Activated CD4-positive, alpha-beta T cell treated with anti-CD3 and anti-CD28 coated beads, Interleukin-2, amount 10 ng/mL, durations not matched to agents 7 days and 5 days (primary cell): ENCODE results near the gene IFRD1. TPM values are rescaled to one million over a fixed set of nuclear protein-coding genes. Genes with fewer than 3 reads are reported as not detected.
A peak's percentile ranks its signal among the peaks of the same experiment; 100 is the strongest.

ENCODE experiments used
- CTCF ChIA-PET: fragments of 350-600 bp; sonication (Branson Sonifier 250); formaldehyde crosslinking; loops from one replicate; lab custom pipeline; 2021; ENCODE audit warnings: antibody characterized with exemption; lab: Charles Lee
- POLR2A ChIA-PET: fragments of 350-600 bp; sonication (Branson Sonifier 250); formaldehyde crosslinking; loops from one replicate; lab custom pipeline; 2021; ENCODE audit warnings: antibody characterized with exemption; lab: Charles Lee
- DNase-seq: peaks from one replicate; pipeline ENCODE4 v3.0.0-alpha.2; 2020
- H3K27ac Mint-ChIP-seq: one replicate; pipeline ENCODE4 v1.8.0; 2021; ENCODE audit warnings: mild to moderate bottlenecking, moderate library complexity, mixed read lengths
- H3K27me3 Mint-ChIP-seq: one replicate; pipeline ENCODE4 v1.8.0; 2021; ENCODE audit warnings: mixed read lengths
- H3K36me3 Mint-ChIP-seq: one replicate; pipeline ENCODE4 v1.8.0; 2021; ENCODE audit warnings: low read depth, mixed read lengths
- H3K4me1 Mint-ChIP-seq: one replicate; pipeline ENCODE4 v1.8.0; 2021; ENCODE audit warnings: mixed read lengths
- H3K4me3 Mint-ChIP-seq: one replicate; pipeline ENCODE4 v1.8.0; 2021; ENCODE audit warnings: mild to moderate bottlenecking, moderate library complexity, mixed read lengths
- H3K9me3 Mint-ChIP-seq: one replicate; pipeline ENCODE4 v1.8.0; 2021; ENCODE audit warnings: mixed read lengths
- total RNA-seq, 2 experiments: library from RNA; stranded (reverse); gene quantifications; one replicate each; pipeline ENCODE4 v1.2.3, GENCODE V29; 2021

The IFRD1 gene
- total RNA-seq, 2 experiments from 2014 or later: 26.5 to 28.6 TPM

GRCh38 chr7:112422842-112423496 is 27.3 kb upstream of the IFRD1 start:
- H3K27ac Mint-ChIP-seq: peak overlapping the region; percentile 32
- no peak overlapping the region for H3K4me3 Mint-ChIP-seq
- no peaks in the 10 kb centered on the region for H3K36me3 Mint-ChIP-seq
- H3K27me3 Mint-ChIP-seq: peaks cover 7% of the 10 kb centered on the region
- ChIA-PET CTCF (interaction anchor here (1.0 kb wide), 1 partner anchor 245 kb away, joined by 3 read pairs; no protein-coding TSS in a partner anchor), POLR2A (no interaction called here)
- peaks cover 30% of the 10 kb centered on the region for H3K4me1 Mint-ChIP-seq
- DNase-seq: no peak
- H3K9me3 Mint-ChIP-seq: no peaks in the 10 kb centered on the region

GRCh38 chr7:112423987-112424386 is 26.3 kb upstream of the IFRD1 start:
- Mint-ChIP-seq H3K4me3 (no peak overlapping the region), H3K27ac (no peak overlapping the region), H3K4me1 (peaks cover 30% of the 10 kb centered on the region), H3K9me3 (no peaks in the 10 kb centered on the region), H3K36me3 (no peaks in the 10 kb centered on the region), H3K27me3 (peaks cover under 1% of the 10 kb centered on the region)
- CTCF ChIA-PET: interaction anchor here (1.0 kb wide), 1 partner anchor 246 kb away, joined by 3 read pairs; no protein-coding TSS in a partner anchor
- DNase-seq: no peak
- POLR2A ChIA-PET: no interaction called here

GRCh38 chr7:112427984-112428383 is 22.3 kb upstream of the IFRD1 start:
- DNase-seq: no peak
- no peaks in the 10 kb centered on the region for H3K9me3 Mint-ChIP-seq
- H3K27ac Mint-ChIP-seq: no peak overlapping the region
- no peaks in the 10 kb centered on the region for H3K36me3 Mint-ChIP-seq
- ChIA-PET POLR2A (no interaction called here), CTCF (no interaction called here)
- no peaks in the 10 kb centered on the region for H3K27me3 Mint-ChIP-seq
- H3K4me3 Mint-ChIP-seq: no peak overlapping the region
- peaks cover 14% of the 10 kb centered on the region for H3K4me1 Mint-ChIP-seq

GRCh38 chr7:112428715-112429114 is 21.5 kb upstream of the IFRD1 start:
- Mint-ChIP-seq H3K27me3 (no peaks in the 10 kb centered on the region), H3K36me3 (no peaks in the 10 kb centered on the region), H3K9me3 (no peaks in the 10 kb centered on the region), H3K4me1 (peaks cover 7% of the 10 kb centered on the region), H3K27ac (no peak overlapping the region), H3K4me3 (no peak overlapping the region)
- DNase-seq: no peak
- CTCF ChIA-PET: no interaction called here
- POLR2A ChIA-PET: no interaction called here

GRCh38 chr7:112430649-112431048 is 19.6 kb upstream of the IFRD1 start:
- DNase-seq: no peak
- Mint-ChIP-seq H3K27ac (no peak overlapping the region), H3K4me3 (no peak overlapping the region), H3K27me3 (no peaks in the 10 kb centered on the region), H3K36me3 (no peaks in the 10 kb centered on the region), H3K9me3 (no peaks in the 10 kb centered on the region), H3K4me1 (no peaks in the 10 kb centered on the region)
- ChIA-PET CTCF (interaction anchor here (1.4 kb wide), 1 partner anchor 11 kb away, joined by 3 read pairs; no protein-coding TSS in a partner anchor), POLR2A (no interaction called here)

GRCh38 chr7:112431803-112432202 is 18.5 kb upstream of the IFRD1 start:
- DNase-seq: no peak
- POLR2A ChIA-PET: no interaction called here
- no peaks in the 10 kb centered on the region for H3K9me3 Mint-ChIP-seq
- H3K27ac Mint-ChIP-seq: no peak overlapping the region
- H3K4me3 Mint-ChIP-seq: no peak overlapping the region
- no peaks in the 10 kb centered on the region for H3K27me3 Mint-ChIP-seq
- CTCF ChIA-PET: no interaction called here
- H3K4me1 Mint-ChIP-seq: no peaks in the 10 kb centered on the region
- H3K36me3 Mint-ChIP-seq: no peaks in the 10 kb centered on the region

- DNase-seq: no peak
- Mint-ChIP-seq H3K4me1 (no peaks in the 10 kb centered on the region), H3K36me3 (no peaks in the 10 kb centered on the region), H3K4me3 (no peak overlapping the region), H3K9me3 (no peaks in the 10 kb centered on the region), H3K27me3 (peaks cover 7% of the 10 kb centered on the region), H3K27ac (no peak overlapping the region)
- ChIA-PET CTCF (interaction anchor here (0.8 kb wide), 1 partner anchor 14 kb away, joined by 3 read pairs; no protein-coding TSS in a partner anchor), POLR2A (no interaction called here)
These were observed 17.0 kb upstream of the IFRD1 start for GRCh38 chr7:112433289-112433688.

GRCh38 chr7:112437072-112437471 is 13.2 kb upstream of the IFRD1 start:
- Mint-ChIP-seq H3K27me3 (peaks cover 7% of the 10 kb centered on the region), H3K4me3 (no peak overlapping the region), H3K36me3 (no peaks in the 10 kb centered on the region), H3K27ac (no peak overlapping the region), H3K4me1 (no peaks in the 10 kb centered on the region), H3K9me3 (no peaks in the 10 kb centered on the region)
- CTCF ChIA-PET: interaction anchor here (0.5 to 1.4 kb wide), 3 partner anchors 36 to 234 kb away, joined by 3 read pairs; no protein-coding TSS in a partner anchor
- POLR2A ChIA-PET: no interaction called here
- no peak for DNase-seq

GRCh38 chr7:112439476-112439875 is 10.8 kb upstream of the IFRD1 start:
- no peak overlapping the region for H3K4me3 Mint-ChIP-seq
- POLR2A ChIA-PET: no interaction called here
- H3K4me1 Mint-ChIP-seq: no peaks in the 10 kb centered on the region
- H3K27ac Mint-ChIP-seq: no peak overlapping the region
- H3K36me3 Mint-ChIP-seq: no peaks in the 10 kb centered on the region
- no peaks in the 10 kb centered on the region for H3K9me3 Mint-ChIP-seq
- no peak for DNase-seq
- peaks cover 7% of the 10 kb centered on the region for H3K27me3 Mint-ChIP-seq
- CTCF ChIA-PET: no interaction called here

- Mint-ChIP-seq H3K36me3 (no peaks in the 10 kb centered on the region), H3K27ac (no peak overlapping the region), H3K4me1 (peaks cover 3% of the 10 kb centered on the region), H3K27me3 (peaks cover 7% of the 10 kb centered on the region), H3K9me3 (no peaks in the 10 kb centered on the region), H3K4me3 (no peak overlapping the region)
- DNase-seq: no peak
- ChIA-PET CTCF (interaction anchor here (0.8 to 1.3 kb wide), 2 partner anchors 17 to 19 kb away, joined by 3 to 5 read pairs; no protein-coding TSS in a partner anchor), POLR2A (no interaction called here)
These were observed 8.1 kb upstream of the IFRD1 start for GRCh38 chr7:112442210-112442609.

GRCh38 chr7:112444505-112444904 is 5.8 kb upstream of the IFRD1 start:
- Mint-ChIP-seq H3K4me3 (no peak overlapping the region), H3K36me3 (no peaks in the 10 kb centered on the region), H3K27ac (no peak overlapping the region), H3K27me3 (no peaks in the 10 kb centered on the region), H3K9me3 (no peaks in the 10 kb centered on the region), H3K4me1 (peaks cover 16% of the 10 kb centered on the region)
- ChIA-PET POLR2A (no interaction called here), CTCF (no interaction called here)
- no peak for DNase-seq

- Mint-ChIP-seq H3K9me3 (no peaks in the 10 kb centered on the region), H3K4me1 (peaks cover 18% of the 10 kb centered on the region), H3K4me3 (no peak overlapping the region), H3K36me3 (no peaks in the 10 kb centered on the region), H3K27me3 (no peaks in the 10 kb centered on the region), H3K27ac (no peak overlapping the region)
- ChIA-PET POLR2A (no interaction called here), CTCF (no interaction called here)
- no peak for DNase-seq
These were observed 3.8 kb upstream of the IFRD1 start for GRCh38 chr7:112446431-112446830.

- Mint-ChIP-seq H3K27me3 (no peaks in the 10 kb centered on the region), H3K4me3 (no peak overlapping the region), H3K4me1 (peaks cover 26% of the 10 kb centered on the region), H3K9me3 (no peaks in the 10 kb centered on the region), H3K36me3 (no peaks in the 10 kb centered on the region), H3K27ac (no peak overlapping the region)
- ChIA-PET POLR2A (no interaction called here), CTCF (no interaction called here)
- no peak for DNase-seq
These were observed 2.9 kb upstream of the IFRD1 start for GRCh38 chr7:112447406-112447805.

GRCh38 chr7:112448381-112448780 is 1.9 kb upstream of the IFRD1 start:
- ChIA-PET CTCF (no interaction called here), POLR2A (no interaction called here)
- H3K36me3 Mint-ChIP-seq: no peaks in the 10 kb centered on the region
- no peaks in the 10 kb centered on the region for H3K9me3 Mint-ChIP-seq
- no peak for DNase-seq
- peak overlapping the region; percentile 3 for H3K27ac Mint-ChIP-seq
- H3K4me1 Mint-ChIP-seq: peaks cover 34% of the 10 kb centered on the region
- no peak overlapping the region for H3K4me3 Mint-ChIP-seq
- no peaks in the 10 kb centered on the region for H3K27me3 Mint-ChIP-seq
